Hepatocyte (in vitro differentiated cells): ENCODE data around the gene CRIP3. TPM values are rescaled to one million over a fixed set of nuclear protein-coding genes. Genes with fewer than 3 reads are reported as not detected.

Experiments
- DNase-seq: peaks from one replicate; pipeline ENCODE4 v3.0.0-alpha.2; 2016; ENCODE audit warnings: low spot score
- H2AFZ ChIP-seq: fragments of 200-600 bp; sonication (generic); 2 replicates; pipeline ENCODE4 v1.6.0; 2016; ENCODE audit warnings: antibody characterized with exemption, mild to moderate bottlenecking
- H3K27ac ChIP-seq: fragments of 200-600 bp; sonication (generic); 2 replicates; pipeline ENCODE4 v1.5.1; 2016; ENCODE audit warnings: mild to moderate bottlenecking
- H3K27me3 ChIP-seq: fragments of 200-600 bp; sonication (generic); 2 replicates; pipeline ENCODE4 v1.6.1; 2016
- H3K36me3 ChIP-seq: fragments of 200-600 bp; sonication (generic); replicated peaks from 2 replicates; pipeline ENCODE4 v1.5.1; 2016; ENCODE audit warnings: low read depth; ENCODE audit not compliant: insufficient read depth
- H3K4me1 ChIP-seq: fragments of 200-600 bp; sonication (generic); 2 replicates; pipeline ENCODE4 v1.5.1; 2016; ENCODE audit warnings: mild to moderate bottlenecking, moderate library complexity; ENCODE audit not compliant: insufficient read depth
- H3K4me2 ChIP-seq: fragments of 200-600 bp; sonication (generic); 2 replicates; pipeline ENCODE4 v1.6.0; 2016
- H3K4me3 ChIP-seq: fragments of 200-600 bp; sonication (generic); 2 replicates; pipeline ENCODE4 v1.5.1; 2016; ENCODE audit warnings: mild to moderate bottlenecking
- H3K79me2 ChIP-seq: fragments of 200-600 bp; sonication (generic); 2 replicates; pipeline ENCODE4 v1.6.0; 2017; ENCODE audit warnings: mild to moderate bottlenecking
- H3K9me2 ChIP-seq: fragments of 200-600 bp; sonication (generic); replicated peaks from 2 replicates; pipeline ENCODE4 v1.6.0; 2017; ENCODE audit warnings: mild to moderate bottlenecking; ENCODE audit not compliant: insufficient read depth
- H3K9me3 ChIP-seq: fragments of 200-600 bp; sonication (generic); 2 replicates; pipeline ENCODE4 v1.5.1; 2016; ENCODE audit warnings: low read depth, mild to moderate bottlenecking
- H4K20me1 ChIP-seq: fragments of 200-600 bp; sonication (generic); 2 replicates; pipeline ENCODE4 v1.6.0; 2016; ENCODE audit warnings: mild to moderate bottlenecking; ENCODE audit not compliant: insufficient read depth, poor library complexity, severe bottlenecking
- EZH2 ChIP-seq: fragments of 200-600 bp; sonication (generic); IDR thresholded peaks from 2 replicates; pipeline ENCODE4 v1.6.1; 2016; ENCODE audit warnings: antibody characterized with exemption, mild to moderate bottlenecking, borderline replicate concordance
- EZH2phosphoT487 ChIP-seq: fragments of 200-600 bp; sonication (generic); IDR thresholded peaks from one replicate; pipeline ENCODE4 v1.6.1; 2018; ENCODE audit warnings: antibody characterized with exemption, mild to moderate bottlenecking, low read depth, moderate library complexity; ENCODE audit not compliant: unreplicated experiment, severe bottlenecking
- WGBS: methylation state at CpG from one replicate; pipeline ENCODE4 v1.1.6; 2016; ENCODE audit warnings: low lambda C conversion rate; ENCODE audit errors: missing lambda C conversion rate; 5-methylcytosine and 5-hydroxymethylcytosine counted together
- polyA plus RNA-seq: library from polyadenylated mRNA; unstranded; fragments of >200 nt; fragmentation: Nextera tagmentation; extraction: Ambion mirVana; gene quantifications from 2 replicates; pipeline ENCODE4 v1.2.1, GENCODE V29; 2016
- total RNA-seq: library from RNA; depleted of rRNA; stranded (reverse); fragments of >200 nt; gene quantifications from 2 replicates; pipeline ENCODE4 v1.2.3, GENCODE V29; 2014
- TF ChIP-seq, protein P1 (sequence below): fragments of 200-600 bp; sonication (generic); IDR thresholded peaks from 2 replicates; pipeline ENCODE4 v1.5.1; 2016; ENCODE audit warnings: antibody characterized with exemption, mild to moderate bottlenecking; ENCODE audit not compliant: poor library complexity

Gene CRIP3
- total and polyA plus RNA-seq, 2 experiments from 2014 or later: 0.80 to 1.5 TPM

DNA sequence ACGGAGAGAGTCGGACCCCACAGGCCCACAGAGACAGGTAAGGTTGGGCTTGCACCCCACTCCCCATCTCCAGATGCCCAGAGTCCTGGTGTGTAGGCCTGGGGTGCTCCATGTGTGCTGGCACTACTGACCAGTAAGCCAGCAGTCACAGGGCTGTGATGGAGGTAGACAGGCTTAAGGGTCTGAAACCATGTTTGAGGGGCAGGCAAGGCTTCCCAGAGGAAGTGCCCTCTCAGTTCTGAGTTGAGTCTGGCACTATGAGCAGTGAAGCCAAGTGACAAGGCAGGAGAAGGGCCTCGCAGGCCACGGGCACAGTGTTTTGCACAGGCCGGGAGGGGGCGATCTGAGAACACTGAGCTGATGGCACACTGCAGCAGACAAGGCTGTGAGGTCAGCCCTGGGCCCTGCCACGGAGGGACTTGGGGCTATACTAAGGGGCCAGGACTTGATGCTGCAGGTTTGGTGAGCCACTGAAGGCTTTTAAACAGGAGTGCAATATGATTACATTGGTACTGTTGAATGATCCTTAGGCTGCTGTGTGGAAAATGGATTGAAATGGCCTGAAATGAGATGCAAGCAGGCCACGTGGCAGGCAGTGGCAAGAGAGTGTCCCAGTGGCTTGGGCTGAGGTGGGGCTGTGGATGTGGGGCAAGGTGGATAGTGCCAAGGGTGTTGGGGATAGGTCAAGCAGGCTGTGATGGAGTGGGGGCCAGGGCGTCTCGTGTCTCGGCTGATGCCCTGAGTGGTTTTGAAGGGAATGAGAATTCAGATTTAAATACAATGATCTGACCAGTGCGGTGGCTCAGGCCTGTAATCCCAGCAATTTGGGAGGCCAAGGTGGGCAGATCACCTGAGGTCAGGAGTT lies 45.1 kb downstream of the CRIP3 start:
- no peaks in the 10 kb centered on the region for H3K9me3 ChIP-seq
- WGBS: 54% methylated on average over 11 of the region's 12 CpGs
- H3K27me3 ChIP-seq: no peaks in the 10 kb centered on the region
- no peak overlapping the region for H2AFZ ChIP-seq
- TF ChIP-seq EZH2: no peak
- TF ChIP-seq, protein P1, sequence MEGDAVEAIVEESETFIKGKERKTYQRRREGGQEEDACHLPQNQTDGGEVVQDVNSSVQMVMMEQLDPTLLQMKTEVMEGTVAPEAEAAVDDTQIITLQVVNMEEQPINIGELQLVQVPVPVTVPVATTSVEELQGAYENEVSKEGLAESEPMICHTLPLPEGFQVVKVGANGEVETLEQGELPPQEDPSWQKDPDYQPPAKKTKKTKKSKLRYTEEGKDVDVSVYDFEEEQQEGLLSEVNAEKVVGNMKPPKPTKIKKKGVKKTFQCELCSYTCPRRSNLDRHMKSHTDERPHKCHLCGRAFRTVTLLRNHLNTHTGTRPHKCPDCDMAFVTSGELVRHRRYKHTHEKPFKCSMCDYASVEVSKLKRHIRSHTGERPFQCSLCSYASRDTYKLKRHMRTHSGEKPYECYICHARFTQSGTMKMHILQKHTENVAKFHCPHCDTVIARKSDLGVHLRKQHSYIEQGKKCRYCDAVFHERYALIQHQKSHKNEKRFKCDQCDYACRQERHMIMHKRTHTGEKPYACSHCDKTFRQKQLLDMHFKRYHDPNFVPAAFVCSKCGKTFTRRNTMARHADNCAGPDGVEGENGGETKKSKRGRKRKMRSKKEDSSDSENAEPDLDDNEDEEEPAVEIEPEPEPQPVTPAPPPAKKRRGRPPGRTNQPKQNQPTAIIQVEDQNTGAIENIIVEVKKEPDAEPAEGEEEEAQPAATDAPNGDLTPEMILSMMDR: peak; percentile 70
- peaks cover 23% of the 10 kb centered on the region for H3K4me1 ChIP-seq
- H4K20me1 ChIP-seq: no peaks in the 10 kb centered on the region
- no peaks in the 10 kb centered on the region for H3K36me3 ChIP-seq
- H3K9me2 ChIP-seq: no peaks in the 10 kb centered on the region
- peak; percentile 90 for DNase-seq
- no peak overlapping the region for H3K4me3 ChIP-seq
- H3K79me2 ChIP-seq: no peaks in the 10 kb centered on the region
- H3K27ac ChIP-seq: no peak overlapping the region
- H3K4me2 ChIP-seq: no peak overlapping the region

DNA sequence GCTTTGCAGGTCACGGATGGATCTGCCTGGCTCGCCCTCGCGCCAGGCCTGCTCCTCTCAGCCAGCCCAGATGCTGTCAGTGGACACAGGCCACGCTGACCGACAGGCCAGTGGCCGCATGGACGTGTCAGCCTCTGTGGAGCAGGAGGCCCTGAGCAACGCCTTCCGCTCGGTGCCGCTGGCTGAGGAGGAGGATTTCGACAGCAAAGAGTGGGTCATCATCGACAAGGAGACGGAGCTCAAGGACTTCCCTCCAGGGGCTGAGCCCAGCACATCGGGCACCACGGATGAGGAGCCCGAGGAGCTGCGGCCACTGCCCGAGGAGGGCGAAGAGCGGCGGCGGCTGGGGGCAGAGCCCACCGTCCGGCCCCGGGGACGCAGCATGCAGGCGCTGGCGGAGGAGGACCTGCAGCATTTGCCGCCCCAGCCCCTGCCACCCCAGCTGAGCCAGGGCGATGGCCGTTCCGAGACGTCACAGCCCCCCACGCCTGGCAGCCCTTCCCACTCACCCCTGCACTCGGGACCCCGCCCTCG lies 45.8 kb downstream of the CRIP3 start:
- H3K4me3 ChIP-seq: no peak overlapping the region
- no peak for DNase-seq
- H3K9me3 ChIP-seq: no peaks in the 10 kb centered on the region
- peaks cover 16% of the 10 kb centered on the region for H3K4me1 ChIP-seq
- no peak overlapping the region for H3K4me2 ChIP-seq
- no peaks in the 10 kb centered on the region for H3K27me3 ChIP-seq
- H2AFZ ChIP-seq: no peak overlapping the region
- H4K20me1 ChIP-seq: no peaks in the 10 kb centered on the region
- WGBS: 95% methylated on average over 38 of the region's 39 CpGs
- H3K79me2 ChIP-seq: no peaks in the 10 kb centered on the region
- H3K36me3 ChIP-seq: no peaks in the 10 kb centered on the region
- no peaks in the 10 kb centered on the region for H3K9me2 ChIP-seq
- TF ChIP-seq EZH2 (no peak), EZH2phosphoT487 (no peak)
- TF ChIP-seq, protein P1: no peak
- peak overlapping the region; percentile 74 for H3K27ac ChIP-seq

DNA sequence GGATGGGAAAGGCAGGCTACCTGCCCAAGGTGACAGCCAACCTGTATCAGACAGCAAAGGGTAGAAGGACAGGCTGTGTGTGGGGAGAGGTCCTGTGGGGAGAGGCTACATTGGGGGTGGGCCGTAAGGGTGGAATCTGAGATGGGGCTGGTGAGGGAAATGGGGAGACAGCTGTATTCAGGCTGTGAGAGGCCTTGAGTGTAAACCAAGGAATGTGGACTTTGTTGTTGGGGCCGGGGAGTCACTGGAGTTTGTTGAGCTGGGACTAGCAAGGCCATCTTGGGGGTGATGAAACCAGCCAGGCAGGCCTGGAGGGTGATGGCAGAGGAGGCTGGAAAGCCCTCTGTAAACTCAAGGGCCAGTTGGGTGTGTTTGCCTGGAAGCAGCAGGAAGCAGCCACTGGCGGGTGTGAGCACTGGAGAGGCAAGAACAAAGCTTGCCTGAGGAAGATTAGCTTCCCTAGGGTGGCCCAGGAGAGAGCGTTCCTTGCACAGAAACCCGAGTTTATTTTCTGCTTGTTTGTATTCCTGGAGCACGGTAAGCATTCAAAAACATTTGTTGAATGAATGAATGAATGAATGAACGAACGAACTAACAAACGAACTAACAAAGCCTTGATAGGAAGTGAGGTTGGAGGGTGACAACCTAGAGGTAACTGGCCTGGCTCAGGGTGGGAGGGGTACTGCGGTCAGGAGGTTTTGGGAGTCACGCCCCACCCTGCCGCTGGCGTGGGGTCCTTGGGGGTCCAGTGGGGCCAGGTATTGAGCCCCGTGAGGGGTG lies 46.4 kb downstream of the CRIP3 start:
- 75% methylated on average over 14 of the region's 14 CpGs for WGBS

More for the DNA sequence above, 46.4 kb downstream of the CRIP3 start:
- TF ChIP-seq, protein P1: no peak
- no peak for TF ChIP-seq EZH2phosphoT487
- Histone ChIP-seq H3K4me3 (no peak overlapping the region), H3K4me1 (peaks cover 11% of the 10 kb centered on the region), H3K79me2 (no peaks in the 10 kb centered on the region), H2AFZ (no peak overlapping the region), H3K9me3 (no peaks in the 10 kb centered on the region), H3K4me2 (no peak overlapping the region), H3K27ac (peak overlapping the region; percentile 74), H3K36me3 (no peaks in the 10 kb centered on the region), H3K27me3 (no peaks in the 10 kb centered on the region), H4K20me1 (no peaks in the 10 kb centered on the region), H3K9me2 (no peaks in the 10 kb centered on the region)
- peak; percentile 73 for DNase-seq
